Endothelial cell of umbilical vein (primary cell): ENCODE measurements around the gene KRTAP4-6.

ENCODE experiments used
- CTCF ChIP-seq, 2 donors: IDR thresholded peaks; 1 replicate in 1 of 2; 2 replicates in 1 of 2; pipeline ENCODE4 v1.5.1; 2011; ENCODE audit warnings: low read length in 2 of 2, mild to moderate bottlenecking in 2 of 2, moderate library complexity in 2 of 2, control low read depth in 1 of 2, inconsistent platforms in 1 of 2, low read depth in 1 of 2; ENCODE audit not compliant: insufficient read depth in 1 of 2; ENCODE audit errors: extremely low read depth in 1 of 2
- EZH2 ChIP-seq: IDR thresholded peaks from 2 replicates; pipeline ENCODE4 v1.6.1; 2012; ENCODE audit warnings: borderline replicate concordance, low read depth, mild to moderate bottlenecking, moderate library complexity, low read length, inconsistent platforms; ENCODE audit not compliant: severe bottlenecking
- POLR2AphosphoS5 ChIP-seq: IDR thresholded peaks from 2 replicates; pipeline ENCODE4 v1.6.1; 2012; ENCODE audit warnings: low read depth, mild to moderate bottlenecking, control low read depth, low read length, moderate library complexity; ENCODE audit not compliant: insufficient read depth

- TF ChIP-seq CTCF (IDR thresholded peaks at IDR 0.05; ENCODE audit: extremely low read depth in 1 of 2, insufficient read depth in 1 of 2, low read depth in 1 of 2, low read length in 2 of 2) (no peak), POLR2AphosphoS5 (no peak), EZH2 (no peak)
These were observed 11.2 kb upstream of the KRTAP4-6 start for GRCh38 chr17:41151525-41151924.
